ENCODE results near the gene COX7A2.
A peak's percentile ranks its signal among the peaks of the same experiment; 100 is the strongest.

COX7A2 gene

GRCh38 chr6:75219263-75219662 is 24.3 kb downstream of the COX7A2 start:
- no peak for DNase-seq

- DNase-seq: no peak
These were observed 26.4 kb downstream of the COX7A2 start for GRCh38 chr6:75217193-75217592.

DNA sequence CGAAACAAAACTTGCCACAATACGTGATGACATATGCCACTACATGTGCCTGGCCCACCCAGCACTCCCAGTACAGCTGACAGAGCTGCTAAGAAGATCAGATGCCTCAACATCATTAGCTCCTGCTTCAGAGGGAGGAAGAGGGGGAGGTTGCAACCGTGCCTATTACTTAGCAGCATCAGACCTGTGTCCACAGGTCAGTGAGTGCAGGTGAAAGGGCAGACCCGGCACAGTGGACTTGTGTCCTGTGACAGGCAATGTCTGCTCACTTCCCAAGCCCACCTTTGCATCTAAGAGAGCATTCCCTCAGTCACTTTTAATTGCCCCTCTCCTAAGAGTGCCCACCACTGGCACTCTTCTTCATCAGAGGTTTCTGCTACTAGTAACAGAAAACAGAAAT is 28.3 kb downstream of the COX7A2 start:
- no peak for DNase-seq

DNA sequence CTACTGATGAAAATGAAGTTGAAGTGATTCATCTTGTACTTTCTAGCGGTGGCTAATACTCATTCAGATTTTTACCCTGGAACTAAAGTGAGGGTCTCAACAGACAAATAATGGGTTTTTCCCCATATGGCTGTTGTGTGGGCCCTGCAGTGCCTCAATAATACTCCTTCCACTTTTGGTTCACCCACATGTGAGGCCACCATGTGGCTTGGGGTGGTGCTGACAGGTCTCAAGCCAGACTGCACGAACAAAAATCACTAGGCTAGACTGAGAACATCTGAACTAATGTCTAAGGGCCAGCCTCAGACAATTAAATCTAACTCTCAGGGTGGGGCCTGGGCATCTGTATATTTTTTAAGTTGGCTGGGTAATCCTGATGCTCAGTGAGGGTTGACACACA is 29.9 kb downstream of the COX7A2 start:
- no peak for DNase-seq

DNA sequence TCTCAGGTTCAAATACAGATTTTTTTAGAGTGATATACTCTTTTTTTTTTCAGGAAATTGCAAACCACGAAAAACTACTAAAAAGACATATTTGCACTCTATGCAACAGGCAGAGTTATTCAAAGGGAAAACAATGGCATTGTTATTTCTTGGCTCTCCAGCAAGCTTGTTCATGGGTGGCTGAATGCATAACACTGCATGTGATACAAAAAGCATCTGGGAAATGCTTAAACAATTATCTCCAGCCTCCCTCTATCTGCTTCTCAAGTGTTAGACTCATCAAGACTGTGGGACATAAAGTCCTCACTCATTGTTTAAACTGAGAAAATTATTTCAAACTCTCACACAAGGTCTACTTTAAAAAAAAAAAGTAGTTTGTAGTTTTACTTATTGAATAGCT is 30.5 kb downstream of the COX7A2 start:
- no peak for DNase-seq

GRCh38 chr6:75211920-75212590 is 31.5 kb downstream of the COX7A2 start:
- DNase-seq: no peak

- peak; percentile 68 for DNase-seq
These were observed 32.5 kb downstream of the COX7A2 start for GRCh38 chr6:75210885-75211739.

DNA sequence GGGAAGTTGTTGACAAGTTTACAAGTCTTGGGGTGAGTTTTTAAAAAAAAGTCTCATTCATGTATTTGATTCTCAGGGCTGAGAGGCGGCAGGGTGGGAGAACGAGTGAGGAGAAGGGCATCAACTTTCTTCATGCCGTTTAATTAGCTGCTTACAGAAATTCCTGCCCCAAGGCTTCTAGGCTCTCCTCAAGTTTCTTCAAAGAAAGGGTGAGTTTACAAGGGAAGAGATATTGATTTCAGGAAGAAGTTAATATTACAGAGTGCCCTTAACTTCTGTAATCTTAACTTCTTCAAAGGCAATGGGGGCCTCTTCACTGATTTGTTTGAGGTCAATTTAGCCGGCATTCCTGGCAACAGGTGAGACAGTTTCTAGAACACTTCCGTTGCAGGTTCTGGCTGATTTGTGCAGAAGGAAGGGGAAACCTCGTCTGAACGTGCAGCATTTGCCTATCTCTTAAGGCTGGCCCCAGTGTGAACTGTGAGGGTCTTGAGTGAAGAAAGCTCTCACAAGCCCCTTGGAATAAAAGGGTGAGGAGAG is 34.3 kb downstream of the COX7A2 start:
- DNase-seq: no peak

DNA sequence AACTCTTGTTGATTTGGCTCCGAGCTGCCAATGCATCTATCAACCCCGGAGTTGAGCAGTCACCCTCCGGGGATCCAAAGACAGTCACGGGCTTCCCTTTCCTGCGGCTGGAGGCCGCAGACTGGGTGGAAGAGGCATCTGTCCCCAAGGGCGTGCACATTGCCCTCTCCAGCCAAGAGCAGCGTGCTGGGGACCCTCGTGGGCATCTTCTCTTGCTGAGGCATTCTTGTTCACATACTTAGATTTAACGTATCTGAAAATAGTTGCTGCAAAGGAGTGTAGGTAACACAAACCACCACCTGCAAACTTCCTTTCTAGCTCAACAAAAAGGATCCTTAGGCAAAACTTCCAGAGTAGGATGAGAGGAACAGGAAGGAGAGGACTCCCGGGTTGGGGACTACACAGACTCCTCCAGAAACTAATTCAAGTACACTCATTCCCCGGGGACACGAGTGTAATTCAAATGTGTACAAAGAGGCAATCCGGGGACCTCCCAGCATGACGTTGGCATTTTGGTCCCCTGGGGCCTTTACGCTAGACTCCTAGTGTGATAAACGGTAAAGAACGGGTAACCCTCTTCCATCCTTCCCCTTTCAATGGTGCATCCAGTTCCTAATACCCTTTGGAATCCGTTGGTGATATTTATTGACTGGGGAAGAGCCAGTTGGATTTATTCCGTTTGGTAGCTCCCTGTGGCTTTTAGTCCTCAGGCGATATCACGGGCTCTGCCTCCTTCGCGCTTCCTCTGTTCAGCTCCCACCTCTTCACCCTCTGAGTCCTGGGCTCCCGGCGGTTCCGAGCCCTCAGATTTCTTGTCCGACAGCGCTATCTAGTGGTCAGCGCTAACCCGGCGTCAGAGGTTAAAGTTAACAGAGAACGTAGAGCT is 35.1 kb downstream of the COX7A2 start:
- DNase-seq: peak; percentile 86

DNA sequence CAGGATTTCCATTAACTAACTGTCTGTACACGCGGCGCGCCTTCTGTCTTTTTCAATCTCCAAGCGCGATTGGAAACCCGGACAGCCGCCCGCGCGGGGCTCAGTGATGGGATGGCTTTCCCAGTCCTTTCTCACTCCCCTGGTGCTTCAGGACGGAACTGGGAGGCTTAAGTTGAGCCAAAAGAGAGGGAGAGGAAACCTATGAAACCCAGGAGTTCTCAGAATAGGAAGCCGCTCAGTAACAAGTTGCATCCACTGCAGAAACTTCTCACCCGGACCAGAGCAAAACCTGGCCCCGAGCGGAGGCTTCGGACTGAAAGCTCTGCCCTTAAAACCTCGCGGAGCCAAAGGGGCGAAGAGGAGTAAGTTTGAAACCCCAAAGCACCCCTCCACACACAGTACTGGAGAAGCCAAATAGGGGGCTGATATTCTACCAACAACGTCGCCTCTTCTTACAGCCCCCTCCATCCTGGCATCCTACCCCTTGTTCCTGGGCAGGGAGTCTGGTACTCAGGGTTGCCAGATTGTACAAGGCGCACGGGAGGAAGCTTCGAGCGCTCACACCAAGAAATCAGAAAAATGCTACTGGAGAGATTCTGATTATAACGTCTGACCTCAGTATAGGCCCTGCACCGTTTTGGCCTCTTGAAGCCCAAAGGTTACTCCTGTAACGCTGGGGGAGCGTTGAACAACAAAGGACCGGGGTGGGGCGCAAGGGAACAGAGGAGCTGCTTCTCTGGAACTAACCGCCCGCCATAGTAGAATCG is 36.8 kb downstream of the COX7A2 start:
- no peak for DNase-seq

DNA sequence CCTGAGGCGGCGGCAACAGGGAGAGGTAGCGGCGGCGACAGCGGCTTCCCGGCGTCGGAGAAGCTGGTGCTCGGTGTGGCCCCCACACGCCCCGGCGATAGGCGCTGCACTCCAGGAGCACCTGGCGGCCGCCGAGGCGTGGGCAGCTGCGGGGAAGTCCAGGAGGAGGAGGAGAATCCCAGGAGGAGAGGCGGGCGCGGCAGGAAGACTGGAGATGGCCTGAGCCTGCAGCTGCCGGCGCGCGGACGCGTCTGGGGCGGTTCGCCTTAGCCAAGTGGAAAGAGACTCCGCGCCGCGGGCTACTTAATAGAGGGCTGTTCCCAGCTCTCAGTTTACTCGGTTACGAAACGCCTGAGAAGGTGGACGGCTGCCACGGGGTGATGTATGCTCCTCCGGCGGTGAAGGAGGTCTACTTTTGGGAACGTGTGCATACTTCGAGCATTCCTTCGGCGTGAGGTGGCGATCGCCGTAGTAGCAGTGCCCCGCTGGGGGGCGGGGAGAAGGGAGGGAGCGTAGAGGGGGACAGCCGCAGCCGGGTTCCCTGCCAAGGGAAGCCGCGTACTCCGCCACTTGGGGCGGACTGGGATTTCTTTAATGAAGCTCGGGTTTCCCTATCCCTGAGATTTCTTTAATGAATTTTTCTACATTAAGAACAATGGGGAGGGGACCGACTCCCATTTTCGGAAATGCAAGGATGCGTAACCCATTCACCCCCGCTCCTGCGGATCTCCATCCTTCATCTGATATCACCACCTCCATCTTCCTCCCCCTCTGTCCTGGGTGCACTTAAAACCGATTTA is 37.6 kb downstream of the COX7A2 start, which contains the start of gene COL12A1:
TSS of gene COL12A1 (minus strand) at position 278 of the 800 bp plus-strand sequence. CDS start 3,261 bp downstream, outside the sequence.
- DNase-seq: no peak

DNA sequence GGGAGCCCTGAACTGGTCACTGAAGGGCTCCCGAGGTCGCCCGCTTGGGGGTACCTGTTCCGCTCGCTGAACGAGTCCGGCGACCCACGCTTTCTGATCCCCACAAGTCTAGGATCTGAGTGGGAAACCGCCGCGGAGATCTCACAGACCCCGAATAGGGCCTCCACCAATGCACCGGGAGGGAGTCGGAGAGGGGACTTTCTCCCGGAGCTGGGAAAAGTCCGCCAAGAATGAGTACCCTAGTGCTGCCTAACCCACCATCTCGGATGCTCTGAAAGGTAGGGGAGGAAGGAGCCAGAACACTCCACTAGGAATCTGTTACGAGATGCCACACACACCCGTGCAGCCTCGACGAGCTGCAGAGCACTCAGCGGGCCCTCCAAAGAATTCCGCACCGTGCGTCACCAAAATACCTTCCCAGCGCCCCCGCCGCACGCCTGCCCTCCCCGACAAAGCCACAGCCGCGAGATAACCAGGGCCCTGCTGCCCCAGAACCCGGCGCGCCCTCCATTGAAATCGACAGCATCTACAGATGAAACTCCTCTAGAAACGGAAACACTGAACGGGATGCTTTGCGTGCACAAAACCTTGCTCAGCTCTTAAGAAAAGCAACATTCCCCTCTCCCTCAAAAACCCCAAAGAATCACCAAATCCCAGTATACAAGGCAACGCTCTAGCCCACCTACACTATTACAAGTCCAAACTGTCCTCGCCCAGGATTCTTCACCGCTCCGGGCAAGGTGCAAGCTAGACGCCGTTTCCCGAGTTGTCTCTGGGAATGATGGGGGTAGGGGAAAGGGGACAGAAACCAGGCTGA is 38.4 kb downstream of the COX7A2 start:
- no peak for DNase-seq

DNA sequence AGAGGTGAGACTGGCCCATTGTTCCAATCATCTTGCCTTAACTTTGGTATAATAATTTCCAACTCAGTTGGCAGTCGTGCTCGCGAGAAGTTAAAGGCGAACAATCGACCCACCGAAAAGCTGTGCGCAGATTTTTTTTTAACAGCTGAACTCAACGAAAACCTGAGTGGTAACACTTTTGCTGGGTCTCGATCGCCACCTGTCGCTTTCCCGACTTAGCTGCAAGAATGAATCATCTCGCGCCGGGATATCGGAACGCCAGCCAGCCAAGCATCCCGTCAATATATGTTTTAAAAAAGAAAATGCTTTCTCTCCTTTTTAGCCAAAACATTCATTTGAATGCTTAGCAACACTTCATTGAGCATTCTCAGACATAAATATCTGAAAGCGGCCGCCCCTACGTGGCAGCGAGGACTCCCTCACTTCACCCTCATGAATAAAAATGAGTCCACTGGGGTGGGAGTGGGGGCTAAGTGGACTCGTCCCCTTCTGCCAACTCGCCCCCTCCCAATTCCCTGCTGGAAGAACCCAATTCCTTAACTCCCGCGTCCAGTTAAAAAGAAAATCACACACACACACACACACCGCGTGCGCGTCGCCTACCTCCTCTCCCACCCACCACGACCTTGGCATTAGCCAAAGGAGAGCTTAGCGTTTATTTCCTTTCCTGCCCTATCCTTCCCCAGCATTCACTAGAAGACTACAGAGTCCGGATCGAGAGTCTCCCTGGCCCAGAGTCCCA is 39.2 kb downstream of the COX7A2 start:
- no peak for DNase-seq

DNA sequence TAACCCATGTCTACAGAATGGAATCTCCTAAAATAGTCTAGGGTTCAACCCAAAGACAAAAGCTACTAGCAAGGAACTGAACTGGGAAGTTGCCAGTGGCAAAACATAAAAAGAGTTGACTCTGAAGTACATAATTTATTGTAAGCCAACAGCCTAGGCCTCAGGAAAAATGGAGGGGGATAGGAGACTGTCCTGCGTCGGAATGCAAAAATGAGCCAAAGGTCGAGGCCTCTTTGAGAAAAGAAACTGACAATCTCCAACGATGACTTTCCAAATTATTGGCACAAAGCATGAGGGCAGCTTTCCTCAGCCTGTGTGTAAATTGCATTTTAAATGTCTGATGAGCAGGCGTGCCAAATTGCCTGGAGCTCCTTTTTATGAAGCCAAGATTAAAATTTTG is 39.9 kb downstream of the COX7A2 start:
- no peak for DNase-seq

DNA sequence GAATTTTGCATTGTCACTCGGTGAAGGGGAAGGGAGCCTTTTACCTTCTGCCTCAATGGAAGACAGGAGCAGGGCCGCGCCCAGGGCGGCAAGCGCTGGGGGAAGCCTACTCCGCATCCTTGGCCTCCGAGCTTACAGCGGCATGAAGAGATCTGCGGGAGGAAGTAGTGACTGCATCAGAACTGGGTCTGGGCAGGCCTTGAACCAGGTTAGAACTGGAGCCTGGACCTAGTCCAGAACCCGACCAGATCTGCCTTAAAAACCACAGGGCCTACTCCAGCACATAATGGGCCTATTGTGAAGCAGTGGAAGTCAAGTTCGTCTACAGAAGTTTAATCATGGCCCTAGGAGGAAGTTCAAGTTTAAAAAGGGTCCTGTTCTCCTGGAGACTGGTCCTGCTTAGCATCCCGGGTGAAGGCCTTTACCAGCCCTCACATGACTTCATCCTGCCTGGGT is 40.9 kb downstream of the COX7A2 start:
- no peak for DNase-seq

DNA sequence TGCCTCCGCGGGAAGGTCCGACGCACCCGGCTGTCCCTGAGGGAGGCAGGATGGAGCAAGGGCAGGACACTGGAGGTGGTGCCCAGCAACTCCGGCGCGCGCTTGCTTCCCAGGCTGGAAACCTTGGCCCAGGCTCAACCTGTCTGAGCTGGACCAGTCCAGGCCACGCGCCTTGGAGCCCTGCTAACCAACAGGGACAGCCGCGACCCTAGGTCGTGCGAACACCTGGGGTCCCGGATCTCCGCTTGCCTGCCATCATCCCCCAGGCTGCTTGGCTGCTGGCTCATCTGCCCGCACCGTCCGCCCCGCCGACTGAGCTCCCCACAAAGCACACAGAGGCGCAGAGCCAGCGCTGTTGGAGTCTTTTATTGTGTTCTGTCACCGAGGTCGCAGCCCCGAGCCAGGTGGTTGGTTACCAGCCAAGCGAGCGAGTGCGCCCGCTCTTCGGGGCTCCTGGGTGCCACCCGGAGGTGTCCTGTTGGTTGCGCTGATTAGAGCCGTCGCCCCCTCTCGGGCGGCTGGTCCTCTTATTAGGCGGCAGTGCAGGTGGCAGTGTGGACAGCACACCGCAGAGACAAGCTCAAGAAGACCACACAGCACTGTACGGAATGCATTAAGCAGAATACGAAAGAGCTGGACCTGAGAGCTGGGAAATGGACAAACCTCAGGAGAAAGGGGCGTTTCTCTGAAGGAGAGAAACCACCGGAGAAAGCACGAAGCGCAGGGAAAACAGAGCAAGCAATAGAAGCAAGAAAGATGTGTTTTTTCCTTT is 41.5 kb downstream of the COX7A2 start:
- no peak for DNase-seq

GRCh38 chr6:75201021-75201420 is 42.6 kb downstream of the COX7A2 start:
- DNase-seq: no peak

- DNase-seq: no peak
These were observed 43.7 kb downstream of the COX7A2 start for GRCh38 chr6:75199889-75200288.

All from stimulated activated CD4-positive, alpha-beta T cell treated with anti-CD3 and anti-CD28 coated beads, Interleukin-4, amount 100 ng/mL, for 24 hours (primary cell).